Erythroblast (primary cell): Measurements from ENCODE around the gene SCLT1.
"Not testable (repeated sequence)": the region's sequence is repeated elsewhere in the genome, so short reads cannot be mapped to it uniquely, and the experiment has no call there.

Source experiments
- GATA1 ChIP-seq: IDR thresholded peaks from 2 replicates; pipeline ENCODE4 v1.6.1; 2011; ENCODE audit warnings: low read depth, mild to moderate bottlenecking, control low read depth, low read length, moderate library complexity
- POLR2A ChIP-seq: IDR thresholded peaks from 2 replicates; pipeline ENCODE4 v1.6.1; 2011; ENCODE audit warnings: mild to moderate bottlenecking, low read length

DNA sequence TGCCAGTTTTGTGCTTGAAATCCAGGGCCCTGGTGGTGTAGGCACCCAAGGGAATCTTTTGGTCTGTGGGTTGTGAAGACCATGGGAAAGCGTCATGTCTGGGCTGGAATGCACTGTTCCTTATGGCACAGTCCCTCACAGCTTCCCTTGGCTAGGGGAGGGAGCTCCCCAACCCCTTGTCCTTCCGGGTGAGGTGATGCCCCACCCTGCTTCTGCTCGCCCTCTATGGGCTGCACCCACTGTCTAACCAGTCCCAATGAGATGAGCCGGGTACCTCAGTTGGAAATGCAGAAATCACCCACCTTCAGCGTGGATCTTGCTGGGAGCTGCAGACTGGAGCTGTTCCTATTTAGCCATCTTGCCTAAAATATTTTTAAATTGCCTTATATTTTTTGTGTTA is 33.3 kb upstream of the SCLT1 start:
- not testable (repeated sequence) for TF ChIP-seq POLR2A, GATA1
